ENCODE measurements around the gene PADI3.

DNA sequence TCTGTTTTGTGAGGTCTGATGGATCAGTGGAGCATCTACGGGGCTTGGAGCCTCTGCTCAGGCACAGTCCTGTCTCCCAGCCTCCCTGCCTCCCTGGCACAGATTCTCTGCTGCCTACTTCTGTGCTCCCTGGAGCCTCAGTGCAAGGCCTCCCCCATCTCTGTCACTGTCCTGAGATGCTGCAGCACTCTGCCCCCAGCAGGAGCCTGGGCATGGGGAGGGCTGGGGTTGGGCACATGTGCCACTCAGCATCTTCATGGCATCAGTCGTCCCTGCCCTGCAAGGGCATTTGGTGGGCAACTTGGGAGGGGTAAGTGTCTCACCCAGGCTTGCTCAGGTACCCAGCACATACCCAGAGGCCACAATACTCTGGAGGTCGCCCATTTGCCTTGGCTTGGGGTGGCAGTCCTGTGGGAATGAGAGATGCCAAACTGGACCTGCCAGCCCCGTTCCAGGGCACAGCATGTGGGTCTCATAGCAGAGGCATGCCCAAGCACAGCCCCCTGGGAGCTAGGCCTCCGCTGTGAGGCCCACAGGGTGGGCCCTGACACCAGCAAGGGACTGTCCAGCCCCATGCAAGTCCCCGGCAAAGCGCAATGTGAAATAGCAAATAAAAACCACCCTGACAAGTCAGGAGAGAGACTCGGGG is 28.7 kb downstream of the PADI3 start:
- TF ChIP-seq CTCF (IDR thresholded peaks at IDR 0.05), result no peak
- no peak for TF ChIP-seq POLR2A (IDR thresholded peaks at IDR 0.05)
